Measurements from ENCODE around the gene TPST1. TPM values are rescaled to one million over a fixed set of nuclear protein-coding genes. Genes with fewer than 3 reads are reported as not detected.
"Not testable (repeated sequence)": the region's sequence is repeated elsewhere in the genome, so short reads cannot be mapped to it uniquely, and the experiment has no call there.

TPST1 gene
- total RNA-seq, 1 experiment from 2014 or later = 32.8 TPM

GRCh38 chr7:66359656-66360211 lies 154.6 kb downstream of the TPST1 start:
- Mint-ChIP-seq H3K27ac (ENCODE audit: unreplicated experiment) (no peak overlapping the region), H3K4me3 (ENCODE audit: unreplicated experiment) (no peak overlapping the region), H3K36me3 (ENCODE audit: insufficient read depth, unreplicated experiment) (peaks cover 9% of the 10 kb centered on the region), H3K9me3 (ENCODE audit: unreplicated experiment) (no peaks in the 10 kb centered on the region), H3K27me3 (ENCODE audit: insufficient read depth, unreplicated experiment) (no peaks in the 10 kb centered on the region), H3K4me1 (ENCODE audit: low read depth, unreplicated experiment) (peaks cover 20% of the 10 kb centered on the region)
- intact Hi-C loops (cut with micrococcal nuclease; ENCODE audit: unreplicated experiment) = loop anchor here (10.0 kb wide), 1 partner anchor 155 kb away; the partner anchor contains the start of gene TPST1
- TF ChIP-seq CTCF (IDR thresholded peaks at IDR 0.05; ENCODE audit: insufficient read depth in 1 of 2, low read depth in 1 of 2, low read length in 1 of 2, severe bottlenecking in 1 of 2, unreplicated experiment in 1 of 2) = no peak
- ChIA-PET CTCF (no interaction called here), POLR2A (no interaction called here)
- no TSS peak for BruUV-seq (replicated peaks)
- Histone ChIP-seq H3K4me1 (peaks cover 29% of the 10 kb centered on the region), H3K36me3 (ENCODE audit: control insufficient read depth, insufficient read depth, low read length) (no peaks in the 10 kb centered on the region), H3K4me3 (ENCODE audit: low read depth, low read length) (no peak overlapping the region), H3K27me3 (replicated peaks; ENCODE audit: control insufficient read depth, insufficient read depth, low read length) (no peaks in the 10 kb centered on the region), H3K9me3 (no peaks in the 10 kb centered on the region)
- no peak for DNase-seq

GRCh38 chr7:66362136-66362535 lies 157.0 kb downstream of the TPST1 start:
- CTCF ChIA-PET = no interaction called here
- TF ChIP-seq CTCF (IDR thresholded peaks at IDR 0.05; ENCODE audit: insufficient read depth in 1 of 2, low read depth in 1 of 2, low read length in 1 of 2, severe bottlenecking in 1 of 2, unreplicated experiment in 1 of 2) = no peak
- intact Hi-C loops (cut with micrococcal nuclease; ENCODE audit: unreplicated experiment) = no loop called here
- Histone ChIP-seq H3K9me3 (no peaks in the 10 kb centered on the region), H3K36me3 (ENCODE audit: control insufficient read depth, insufficient read depth, low read length) (no peaks in the 10 kb centered on the region), H3K4me1 (peaks cover 17% of the 10 kb centered on the region; the same call in 1 of the 2 replicates), H3K27me3 (replicated peaks; ENCODE audit: control insufficient read depth, insufficient read depth, low read length) (no peaks in the 10 kb centered on the region), H3K4me3 (ENCODE audit: low read depth, low read length) (no peak overlapping the region)
- no peak overlapping the region for H3K4me3 Mint-ChIP-seq (ENCODE audit: unreplicated experiment)
- DNase-seq = no peak
- H3K9me3 Mint-ChIP-seq (ENCODE audit: unreplicated experiment) = no peaks in the 10 kb centered on the region
- no peaks in the 10 kb centered on the region for H3K27me3 Mint-ChIP-seq (ENCODE audit: insufficient read depth, unreplicated experiment)
- BruUV-seq (replicated peaks) = no TSS peak
- H3K27ac Mint-ChIP-seq (ENCODE audit: unreplicated experiment) = peak overlapping the region; percentile 33
- POLR2A ChIA-PET = no interaction called here
- H3K4me1 Mint-ChIP-seq (ENCODE audit: low read depth, unreplicated experiment) = peaks cover 13% of the 10 kb centered on the region
- H3K36me3 Mint-ChIP-seq (ENCODE audit: insufficient read depth, unreplicated experiment) = no peaks in the 10 kb centered on the region

- no peaks in the 10 kb centered on the region for H3K36me3 ChIP-seq (ENCODE audit: control insufficient read depth, insufficient read depth, low read length)
- ChIA-PET CTCF (interaction anchor here (0.6 kb wide), 3 partner anchors 23 to 522 kb away, joined by 3 to 4 read pairs (median 3); no protein-coding TSS in a partner anchor), POLR2A (no interaction called here)
- H3K9me3 ChIP-seq = no peaks in the 10 kb centered on the region
- Mint-ChIP-seq H3K27me3 (ENCODE audit: insufficient read depth, unreplicated experiment) (no peaks in the 10 kb centered on the region), H3K27ac (ENCODE audit: unreplicated experiment) (no peak overlapping the region), H3K9me3 (ENCODE audit: unreplicated experiment) (no peaks in the 10 kb centered on the region), H3K36me3 (ENCODE audit: insufficient read depth, unreplicated experiment) (no peaks in the 10 kb centered on the region), H3K4me3 (ENCODE audit: unreplicated experiment) (no peak overlapping the region), H3K4me1 (ENCODE audit: low read depth, unreplicated experiment) (peaks cover 13% of the 10 kb centered on the region)
- peaks cover 14% of the 10 kb centered on the region; the same call in 1 of the 2 replicates for H3K4me1 ChIP-seq
- peak in 1 of 2 experiments; percentile 13 for DNase-seq
- no TSS peak for BruUV-seq (replicated peaks)
- H3K27me3 ChIP-seq (replicated peaks; ENCODE audit: control insufficient read depth, insufficient read depth, low read length) = no peaks in the 10 kb centered on the region
- intact Hi-C loops (cut with micrococcal nuclease; ENCODE audit: unreplicated experiment) = no loop called here
- TF ChIP-seq CTCF (IDR thresholded peaks at IDR 0.05; ENCODE audit: insufficient read depth in 1 of 2, low read depth in 1 of 2, low read length in 1 of 2, severe bottlenecking in 1 of 2, unreplicated experiment in 1 of 2) = no peak
- H3K4me3 ChIP-seq (ENCODE audit: low read depth, low read length) = no peak overlapping the region
Measured at GRCh38 chr7:66363635-66364034, 158.5 kb downstream of the TPST1 start.

GRCh38 chr7:66365031-66365430 lies 159.9 kb downstream of the TPST1 start:
- peaks cover 13% of the 10 kb centered on the region for H3K4me1 Mint-ChIP-seq (ENCODE audit: low read depth, unreplicated experiment)
- DNase-seq; H3K27me3 ChIP-seq (replicated peaks; ENCODE audit: control insufficient read depth, insufficient read depth, low read length); CTCF ChIA-PET; H3K9me3 Mint-ChIP-seq (ENCODE audit: unreplicated experiment); H3K4me3 Mint-ChIP-seq (ENCODE audit: unreplicated experiment); H3K9me3 ChIP-seq; H3K4me3 ChIP-seq (ENCODE audit: low read depth, low read length); H3K36me3 ChIP-seq (ENCODE audit: control insufficient read depth, insufficient read depth, low read length); H3K27ac Mint-ChIP-seq (ENCODE audit: unreplicated experiment); POLR2A ChIA-PET; intact Hi-C loops (cut with micrococcal nuclease; ENCODE audit: unreplicated experiment); H3K36me3 Mint-ChIP-seq (ENCODE audit: insufficient read depth, unreplicated experiment); H3K27me3 Mint-ChIP-seq (ENCODE audit: insufficient read depth, unreplicated experiment); BruUV-seq (replicated peaks): not testable (repeated sequence)
- H3K4me1 ChIP-seq = peaks cover 14% of the 10 kb centered on the region; the same call in 1 of the 2 replicates
